Renal cortex interstitium (tissue), 11 donors: Measurements from ENCODE around the gene RASSF3. TPM values are rescaled to one million over a fixed set of nuclear protein-coding genes. Genes with fewer than 3 reads are reported as not detected.

Experiments
- DNase-seq, 11 donors: peaks; one replicate each; pipeline ENCODE4 v3.0.0-alpha.2; 2013; ENCODE audit warnings: low read depth in 9 of 11, low spot score in 4 of 11; ENCODE audit errors: extremely low read depth in 1 of 11
- polyA plus RNA-seq, 3 donors: library from polyadenylated mRNA; unstranded; fragments of 120-200 nt; gene quantifications; one replicate each; pipeline ENCODE4 v1.2.1, GENCODE V29; 2013; ENCODE audit not compliant: insufficient read length in 3 of 3

The RASSF3 gene
- polyA plus RNA-seq, 3 donors: 18.9 to 22.9 (median 19.7) TPM

DNA sequence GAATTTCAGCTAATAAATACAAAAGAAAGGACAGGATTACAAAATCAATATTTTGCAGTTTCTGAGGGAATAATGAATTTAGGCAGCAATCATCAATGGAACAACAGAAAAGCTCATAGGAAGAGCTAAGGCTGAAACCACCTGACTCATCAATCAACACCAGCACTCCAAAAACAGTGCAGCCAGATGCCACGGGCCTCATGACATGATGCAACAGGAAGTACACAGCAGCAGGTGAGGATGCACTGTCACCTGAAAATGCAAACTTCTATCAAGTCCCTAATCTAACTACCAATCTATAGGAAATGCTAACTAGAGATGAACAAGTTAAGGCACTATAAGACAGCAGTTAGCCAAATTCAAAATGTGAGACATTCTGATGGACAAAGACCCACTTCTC lies 127.2 kb downstream of the RASSF3 start:
- no peak for DNase-seq

DNA sequence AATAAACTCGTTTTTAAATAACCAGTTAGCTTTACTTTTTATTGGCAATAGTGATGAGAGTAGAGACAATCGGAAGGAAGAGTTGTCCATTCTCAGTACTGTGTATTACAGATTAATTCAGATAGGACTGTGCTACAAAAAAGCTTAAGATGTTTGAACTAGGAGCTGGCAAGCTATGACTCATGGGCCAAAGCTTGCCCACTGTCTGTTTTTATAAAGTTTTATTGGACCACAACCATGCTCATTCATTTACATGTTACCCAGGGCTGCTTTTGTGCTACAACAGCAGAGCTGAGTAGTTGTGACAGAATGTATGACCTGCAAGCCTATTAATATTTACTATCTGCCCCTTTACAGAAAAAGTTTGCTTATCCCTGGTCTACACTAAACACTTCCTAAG lies 129.5 kb downstream of the RASSF3 start:
- DNase-seq: no peak

DNA sequence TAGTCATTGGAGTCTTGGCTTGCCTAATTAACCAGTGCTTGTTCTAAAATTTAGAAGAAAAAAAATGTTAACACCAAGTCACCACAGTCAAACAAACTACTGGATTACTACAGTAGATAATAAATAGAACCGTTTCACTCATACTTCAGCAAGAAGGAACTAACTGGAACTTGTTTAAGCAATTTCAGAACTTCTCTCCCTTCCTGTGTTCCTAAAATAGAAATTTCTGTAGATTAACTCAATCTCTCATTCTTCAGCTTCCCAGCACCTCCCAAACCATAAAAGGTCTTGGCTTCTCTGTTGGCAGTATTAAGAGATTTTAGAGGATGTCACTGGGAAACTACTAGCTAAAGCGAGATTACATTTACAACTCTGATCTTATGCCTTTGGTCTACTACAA lies 130.4 kb downstream of the RASSF3 start:
- DNase-seq: no peak

DNA sequence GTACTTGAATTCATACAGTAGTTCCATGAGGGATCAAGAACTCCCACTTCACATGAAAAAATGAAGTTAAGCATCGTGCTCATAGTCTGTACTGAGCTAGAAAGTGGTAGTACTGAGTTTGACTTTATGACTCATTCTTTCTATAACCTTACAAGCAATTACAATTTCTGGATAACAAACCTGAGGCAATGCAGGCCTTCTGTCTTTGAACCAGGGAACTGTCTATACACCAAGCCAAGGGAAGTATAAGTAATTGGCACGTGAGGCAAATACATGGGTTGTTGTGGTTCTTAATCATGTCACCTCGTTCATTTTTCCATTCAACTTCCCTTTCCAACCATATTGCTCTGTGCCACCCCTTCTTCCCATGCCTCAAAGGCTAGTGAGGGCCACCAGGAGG lies 132.1 kb downstream of the RASSF3 start:
- DNase-seq: no peak

DNA sequence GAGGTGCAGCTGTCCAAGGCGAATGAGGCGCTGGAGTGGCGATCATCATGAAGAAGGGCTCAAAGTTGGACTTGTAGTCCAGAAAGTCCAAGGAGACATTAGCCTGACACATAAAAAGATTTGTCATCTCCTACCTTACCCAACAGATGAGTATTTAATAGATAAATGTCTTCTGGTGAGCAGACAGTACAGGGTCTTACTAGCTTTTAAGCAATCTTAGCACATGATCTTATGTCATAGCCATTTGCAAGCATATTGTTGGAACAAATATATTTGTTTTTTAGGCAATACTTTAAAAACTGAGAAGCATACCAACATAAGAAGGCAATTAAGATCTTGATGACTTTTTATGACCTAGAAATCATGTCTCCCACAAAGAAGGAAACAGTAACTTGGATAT lies 132.9 kb downstream of the RASSF3 start:
- no peak for DNase-seq

DNA sequence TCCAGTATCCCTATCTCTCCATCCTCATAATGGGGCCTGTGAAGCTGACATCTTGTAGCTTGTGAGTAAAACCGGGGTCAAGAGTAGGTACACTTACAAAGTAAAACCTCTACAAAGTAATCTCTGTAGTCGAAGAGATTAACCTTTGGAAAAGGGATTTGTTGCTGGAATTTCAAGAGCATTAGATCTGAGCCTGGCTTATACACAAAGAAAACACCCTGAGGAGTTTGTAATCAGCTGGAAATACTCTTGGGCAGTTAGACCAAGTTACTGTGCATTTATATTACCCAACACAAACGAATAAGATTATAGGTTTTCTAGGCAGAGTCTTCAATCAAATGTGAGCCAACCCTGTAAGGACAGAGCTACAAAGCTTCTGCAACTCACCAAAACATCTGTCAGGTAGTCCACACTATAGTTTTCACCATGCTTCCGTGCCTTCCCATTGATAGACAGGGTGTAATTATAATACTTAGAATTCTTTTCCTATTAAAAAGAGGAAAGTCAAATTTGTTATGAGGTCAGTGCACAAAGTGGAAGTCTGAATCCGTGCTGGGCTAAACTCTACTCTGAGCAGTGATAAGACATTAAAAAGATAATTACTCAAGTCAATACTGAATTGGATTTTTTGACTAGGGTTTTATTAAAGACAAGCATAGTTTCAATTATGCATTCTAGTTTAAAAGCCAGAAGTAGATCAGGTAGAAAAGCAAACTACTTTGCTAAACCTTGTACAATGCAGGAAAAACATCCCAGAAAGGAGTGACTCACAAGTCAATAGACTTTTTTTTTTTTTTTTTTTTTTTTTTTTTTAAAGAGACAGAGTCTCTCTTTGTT lies 134.3 kb downstream of the RASSF3 start:
- DNase-seq: no peak

DNA sequence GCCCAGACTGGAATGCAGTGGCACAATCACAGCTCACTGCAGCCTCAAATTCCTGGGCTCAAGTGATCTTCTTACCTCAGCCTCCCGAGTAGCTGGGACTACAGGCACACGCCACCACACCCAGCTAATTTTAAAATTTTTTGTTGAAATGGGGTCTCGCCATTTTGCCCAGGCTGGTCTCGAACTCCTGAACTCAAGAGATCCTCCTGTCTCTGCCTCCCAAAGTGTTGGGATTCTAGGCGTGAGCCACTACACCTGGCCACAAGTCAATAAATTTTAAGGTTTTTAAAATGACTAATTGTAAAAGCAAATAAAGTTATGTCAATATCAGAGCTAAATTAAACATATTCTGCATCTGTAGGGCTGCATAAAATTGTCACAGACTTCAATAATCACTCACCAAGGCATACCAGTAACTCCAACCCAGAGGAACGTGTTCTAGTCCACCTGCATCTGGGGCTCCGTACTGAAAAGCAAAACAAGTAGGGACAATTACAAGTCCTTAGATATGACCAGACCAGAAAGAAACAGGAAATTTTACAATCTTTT lies 135.0 kb downstream of the RASSF3 start:
- DNase-seq: no peak

DNA sequence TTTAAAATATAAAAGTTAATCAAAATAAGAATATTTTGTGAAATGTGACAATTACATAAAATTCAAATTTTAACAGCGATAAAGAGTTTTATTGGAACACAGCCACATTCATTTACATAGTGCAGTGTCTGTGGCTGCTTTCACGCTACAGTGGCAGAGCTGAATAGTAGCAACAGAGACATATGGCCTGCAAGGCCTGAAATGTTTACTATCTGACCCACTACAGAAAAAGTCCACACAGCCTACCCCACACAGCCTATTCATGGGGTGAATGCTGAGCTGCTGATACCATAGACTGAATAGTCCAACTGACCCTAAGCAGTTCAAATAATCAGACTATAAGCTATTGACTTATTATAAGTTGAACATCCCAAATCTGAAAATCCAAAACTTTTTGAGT lies 135.7 kb downstream of the RASSF3 start:
- no peak for DNase-seq

DNA sequence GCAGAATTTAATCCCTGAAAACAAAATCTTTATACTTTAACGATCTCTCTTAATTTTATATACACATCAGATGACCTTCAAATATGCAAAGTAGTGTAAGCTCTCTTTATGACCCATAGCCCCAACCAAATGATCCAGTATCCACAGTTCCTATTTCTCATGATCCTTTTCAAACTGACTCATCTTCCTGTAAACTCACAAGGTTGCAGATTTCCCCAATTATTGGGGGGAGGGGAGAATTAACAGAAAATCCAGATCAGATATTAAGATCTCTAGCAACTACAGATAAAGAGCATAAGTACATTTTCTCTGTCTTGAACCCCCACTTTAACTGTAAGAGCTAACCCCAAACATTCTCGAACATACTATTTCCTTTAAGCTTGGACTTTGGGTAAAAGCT lies 136.4 kb downstream of the RASSF3 start:
- no peak for DNase-seq

Other genes starting within 250 kb of the RASSF3 start
- gene C12orf56, start 219.7 kb upstream of the RASSF3 start, polyA plus RNA-seq: 1 to 10 TPM; 1.2 to 2.2 (median 1.2) TPM
- gene XPOT, start 206.1 kb upstream of the RASSF3 start, polyA plus RNA-seq: 10 to 100 TPM; 50.5 to 67.1 (median 59.2) TPM
- 10 to 100 TPM; 17.7 to 25.2 (median 20.8) TPM for gene TBK1, start 158.4 kb upstream of the RASSF3 start, polyA plus RNA-seq
- 100 to 1,000 TPM; 157 to 181 (median 172) TPM for gene GNS, start 148.9 kb downstream of the RASSF3 start, polyA plus RNA-seq
- gene TBC1D30, start 214.2 kb downstream of the RASSF3 start, polyA plus RNA-seq: 10 to 100 TPM in 1 of 3 donors, 1 to 10 TPM in 2; 5.8 to 12.2 (median 5.8) TPM